Uterus (tissue), 4 donors: Measurements from ENCODE around the gene SMG5. TPM values are rescaled to one million over a fixed set of nuclear protein-coding genes. Genes with fewer than 3 reads are reported as not detected.

Experiments used
- DNase-seq, 2 donors: peaks; one replicate each; pipeline ENCODE4 v3.0.0-alpha.2; 2019 to 2020
- H3K27ac ChIP-seq, 2 donors: fragments of 200-600 bp; sonication (generic); 1 replicate in 1 of 2; 2 replicates in 1 of 2; pipeline ENCODE4 v1.5.1; 2016 to 2018
- H3K27me3 ChIP-seq, 2 donors: fragments of 200-600 bp; sonication (generic); one replicate each; pipeline ENCODE4 v1.5.1; 2018 to 2019; ENCODE audit warnings: control low read depth in 1 of 2
- H3K36me3 ChIP-seq, 2 donors: fragments of 200-600 bp; sonication (generic); one replicate each; pipeline ENCODE4 v1.5.1; 2019; ENCODE audit warnings: control low read depth in 1 of 2
- H3K4me1 ChIP-seq, 2 donors: fragments of 200-600 bp; sonication (generic); one replicate each; pipeline ENCODE4 v1.5.1; 2018 to 2019; ENCODE audit warnings: control low read depth in 1 of 2
- H3K4me3 ChIP-seq, 2 donors: fragments of 200-600 bp; sonication (generic); 1 replicate in 1 of 2; 2 replicates in 1 of 2; pipeline ENCODE4 v1.5.1; 2018 to 2019; ENCODE audit warnings: mild to moderate bottlenecking in 1 of 2
- H3K9me3 ChIP-seq, 2 donors: fragments of 200-600 bp; sonication (generic); one replicate each; pipeline ENCODE4 v1.5.1; 2019; ENCODE audit warnings: control low read depth in 1 of 2
- CTCF ChIP-seq, 4 experiments: fragments of 200-600 bp in 2 of 4; fragments of 450-650 bp in 2 of 4; sonication (generic) in 2 of 4; IDR thresholded peaks; one replicate each; pipeline ENCODE4 v1.5.1; 2016 to 2019; ENCODE audit warnings: antibody characterized with exemption in 4 of 4, mild to moderate bottlenecking in 2 of 4, moderate library complexity in 1 of 4
- POLR2A ChIP-seq, 2 donors: fragments of 450-650 bp; IDR thresholded peaks; one replicate each; pipeline ENCODE4 v1.6.1; 2016; ENCODE audit warnings: antibody characterized with exemption in 2 of 2, mild to moderate bottlenecking in 1 of 2, moderate library complexity in 1 of 2
- intact Hi-C: fragments of 100-400 bp; cut with DNase I; formaldehyde crosslinking; loops from one replicate; pipeline ENCODE4 v1.15.1; 2023; ENCODE audit warnings: low total_unique reads
- total RNA-seq, 4 donors: library from RNA; depleted of rRNA in 3 of 4; stranded (reverse); fragments of >200 nt in 3 of 4; gene quantifications; one replicate each; pipeline versions ENCODE4 v1.1.0 to v1.2.4, GENCODE V29; 2014 to 2023
- donor health status: DM: yes; HTN: yes; CAD: no.

SMG5 gene
- total RNA-seq, 4 donors from 2014 or later = 8.8 to 68.8 (median 39.0) TPM

- intact Hi-C loops = no loop called here
- no peak for TF ChIP-seq CTCF (IDR thresholded peaks at IDR 0.05)
- TF ChIP-seq POLR2A (IDR thresholded peaks at IDR 0.05) = no peak
- Histone ChIP-seq H3K9me3 (no peaks in the 10 kb centered on the region), H3K27me3 (peaks cover 0 to 3% of the 10 kb centered on the region in 2 donors), H3K4me3 (no peak overlapping the region), H3K27ac (no peak overlapping the region), H3K4me1 (peaks cover 0 to 5% of the 10 kb centered on the region in 2 donors), H3K36me3 (no peaks in the 10 kb centered on the region)
- no peak for DNase-seq
Observed at GRCh38 chr1:156246241-156246780, 36.3 kb downstream of the SMG5 start.

DNA sequence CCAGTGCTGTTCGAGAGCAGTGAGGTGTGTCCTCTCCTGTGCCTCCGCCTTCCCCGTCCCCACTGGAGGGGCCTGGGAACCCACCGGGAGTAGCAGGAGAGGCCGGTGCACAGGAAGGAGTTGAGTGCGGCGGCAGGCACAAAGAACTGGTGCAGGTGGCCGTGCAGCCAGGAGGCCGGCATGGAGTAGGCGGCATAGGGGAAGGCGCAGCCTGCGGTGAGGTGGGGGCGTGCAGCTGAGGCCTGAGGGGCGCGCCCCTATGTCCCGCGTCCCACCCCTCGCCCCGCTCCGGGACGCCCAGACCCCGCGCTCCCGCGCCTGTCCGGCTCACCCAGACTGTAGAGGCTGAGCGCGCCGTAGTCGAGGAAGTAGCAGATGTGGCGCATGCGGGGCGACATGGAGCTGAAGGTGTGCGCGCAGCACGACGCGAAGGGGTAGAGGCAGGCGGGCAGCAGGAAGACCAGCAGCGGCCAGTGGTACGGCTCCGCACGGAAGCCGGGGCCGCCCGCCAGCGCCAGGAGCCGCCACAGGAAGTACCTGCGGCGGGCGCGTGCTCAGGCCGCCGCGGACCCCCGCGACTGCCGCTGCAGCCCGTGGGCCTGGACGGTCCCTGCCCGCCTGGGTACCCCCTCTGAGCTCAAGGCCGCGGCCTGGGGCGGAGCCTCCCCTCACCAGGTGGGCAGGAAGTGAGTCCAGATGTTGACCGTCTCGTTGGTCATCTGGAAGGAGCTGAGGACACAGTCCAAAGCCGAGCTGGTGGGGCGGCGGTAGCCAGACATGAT lies 37.0 kb downstream of the SMG5 start:
- H3K27me3 ChIP-seq = peaks cover 0 to 3% of the 10 kb centered on the region in 2 donors
- H3K9me3 ChIP-seq = no peaks in the 10 kb centered on the region
- H3K27ac ChIP-seq = no peak overlapping the region
- DNase-seq = no peak
- intact Hi-C loops = no loop called here
- TF ChIP-seq POLR2A (IDR thresholded peaks at IDR 0.05) (no peak), CTCF (IDR thresholded peaks at IDR 0.05) (no peak)
- peak overlapping the region in 1 of 2 donors; percentile 9 for H3K4me3 ChIP-seq
- H3K4me1 ChIP-seq = peaks cover 0 to 5% of the 10 kb centered on the region in 2 donors
- H3K36me3 ChIP-seq = no peaks in the 10 kb centered on the region

DNA sequence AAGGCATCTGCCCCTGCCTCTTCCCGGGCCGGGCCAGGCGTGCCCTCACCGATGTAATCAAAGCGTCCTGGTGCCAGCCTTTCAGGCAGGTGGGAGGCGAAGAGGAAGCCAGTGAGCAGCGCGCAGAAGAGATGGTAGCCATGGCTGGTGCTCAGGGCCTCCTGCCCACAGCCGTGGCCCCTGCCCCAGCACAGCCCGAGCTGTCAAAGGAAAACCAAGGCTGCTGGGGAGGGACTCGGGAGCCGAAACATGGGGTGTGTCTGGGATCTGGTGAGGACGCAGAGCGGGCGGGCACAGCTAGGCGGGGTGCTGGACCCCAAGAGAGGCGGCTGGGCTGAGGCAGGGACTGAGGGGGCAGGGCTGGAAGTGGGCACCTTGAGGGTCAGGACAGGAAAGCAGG lies 37.9 kb downstream of the SMG5 start:
- H3K36me3 ChIP-seq = no peaks in the 10 kb centered on the region
- intact Hi-C loops = no loop called here
- H3K4me3 ChIP-seq = no peak overlapping the region
- TF ChIP-seq POLR2A (IDR thresholded peaks at IDR 0.05) = no peak
- TF ChIP-seq CTCF (IDR thresholded peaks at IDR 0.05) = no peak
- peaks cover 0 to 3% of the 10 kb centered on the region in 2 donors for H3K27me3 ChIP-seq
- no peaks in the 10 kb centered on the region for H3K9me3 ChIP-seq
- DNase-seq = no peak
- H3K27ac ChIP-seq = no peak overlapping the region
- peaks cover 0 to 5% of the 10 kb centered on the region in 2 donors for H3K4me1 ChIP-seq

GRCh38 chr1:156244126-156244525 lies 38.5 kb downstream of the SMG5 start:
- TF ChIP-seq CTCF (IDR thresholded peaks at IDR 0.05) (no peak), POLR2A (IDR thresholded peaks at IDR 0.05) (no peak)
- peaks cover 0 to 3% of the 10 kb centered on the region in 2 donors for H3K27me3 ChIP-seq
- intact Hi-C loops = no loop called here
- no peak overlapping the region for H3K4me3 ChIP-seq
- peaks cover 0 to 5% of the 10 kb centered on the region in 2 donors for H3K4me1 ChIP-seq
- H3K9me3 ChIP-seq = no peaks in the 10 kb centered on the region
- no peak for DNase-seq
- no peaks in the 10 kb centered on the region for H3K36me3 ChIP-seq
- H3K27ac ChIP-seq = no peak overlapping the region

DNA sequence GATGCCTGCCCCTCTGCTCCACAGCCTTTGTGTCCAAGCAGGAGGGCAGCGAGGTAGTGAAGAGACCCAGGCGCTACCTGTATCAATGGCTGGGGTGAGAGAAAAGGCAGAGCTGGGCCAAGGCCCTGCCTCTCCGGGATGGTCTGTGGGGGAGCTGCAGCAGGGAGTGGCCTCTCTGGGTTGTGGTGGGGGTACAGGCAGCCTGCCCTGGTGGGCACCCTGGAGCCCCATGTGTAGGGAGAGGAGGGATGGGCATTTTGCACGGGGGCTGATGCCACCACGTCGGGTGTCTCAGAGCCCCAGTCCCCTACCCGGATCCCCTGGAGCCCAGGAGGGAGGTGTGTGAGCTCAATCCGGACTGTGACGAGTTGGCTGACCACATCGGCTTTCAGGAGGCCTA lies 39.9 kb downstream of the SMG5 start:
- TF ChIP-seq POLR2A (IDR thresholded peaks at IDR 0.05) = no peak
- no peak for TF ChIP-seq CTCF (IDR thresholded peaks at IDR 0.05)
- no peak for DNase-seq
- Histone ChIP-seq H3K9me3 (no peaks in the 10 kb centered on the region), H3K27me3 (peaks cover 0 to 3% of the 10 kb centered on the region in 2 donors), H3K27ac (no peak overlapping the region), H3K4me1 (peaks cover 0 to 5% of the 10 kb centered on the region in 2 donors), H3K4me3 (no peak overlapping the region), H3K36me3 (no peaks in the 10 kb centered on the region)
- intact Hi-C loops = no loop called here
